Stimulated activated CD4-positive, alpha-beta T cell treated with anti-CD3 and anti-CD28 coated beads, Interleukin-2, amount 100 ng/mL, for 48 hours (primary cell): ENCODE results near the gene ANO4.

Experiments
- DNase-seq, 2 donors: peaks; one replicate each; pipeline ENCODE4 v3.0.0-alpha.2; 2020

ANO4 gene

GRCh38 chr12:100794441-100795173 lies at the start of gene ANO4:
Gene ANO4 (plus strand): TSS chr12:100794776. CDS start chr12:100901786, 107,010 bp downstream.
- DNase-seq, result no peak

GRCh38 chr12:100745378-100746071 lies 49.1 kb upstream of the ANO4 start:
- no peak for DNase-seq

GRCh38 chr12:100752841-100753240 lies 41.7 kb upstream of the ANO4 start:
- DNase-seq, result no peak

GRCh38 chr12:100753837-100754236 lies 40.7 kb upstream of the ANO4 start:
- DNase-seq, result no peak

GRCh38 chr12:100755186-100755585 lies 39.4 kb upstream of the ANO4 start:
- DNase-seq, result no peak

- no peak for DNase-seq
These were observed 36.5 kb upstream of the ANO4 start for GRCh38 chr12:100758083-100758482.

GRCh38 chr12:100767371-100767770 lies 27.2 kb upstream of the ANO4 start:
- no peak for DNase-seq

GRCh38 chr12:100767950-100768349 lies 26.6 kb upstream of the ANO4 start:
- DNase-seq, result no peak

- DNase-seq, result no peak
These were observed 15.5 kb upstream of the ANO4 start for GRCh38 chr12:100778967-100779590.

GRCh38 chr12:100789146-100789545 lies 5.4 kb upstream of the ANO4 start:
- DNase-seq, result no peak

GRCh38 chr12:100789975-100790374 lies 4.6 kb upstream of the ANO4 start:
- DNase-seq, result no peak

- DNase-seq, result no peak
These were observed 4.0 kb upstream of the ANO4 start for GRCh38 chr12:100790552-100790951.

GRCh38 chr12:100793182-100793581 lies 1.4 kb upstream of the ANO4 start:
- DNase-seq, result no peak

GRCh38 chr12:100795174-100795799 lies 711 bp downstream of the ANO4 start:
- DNase-seq, result no peak

GRCh38 chr12:100795800-100796179 lies 1.2 kb downstream of the ANO4 start:
- DNase-seq, result no peak

GRCh38 chr12:100796621-100797020 lies 2.0 kb downstream of the ANO4 start:
- no peak for DNase-seq

- no peak for DNase-seq
These were observed 2.7 kb downstream of the ANO4 start for GRCh38 chr12:100797246-100797645.

GRCh38 chr12:100797786-100798185 lies 3.2 kb downstream of the ANO4 start:
- DNase-seq, result no peak

GRCh38 chr12:100798286-100799160 lies 3.9 kb downstream of the ANO4 start:
- DNase-seq, result no peak

- DNase-seq, result no peak
These were observed 5.2 kb downstream of the ANO4 start for GRCh38 chr12:100799770-100800169.

GRCh38 chr12:100800723-100801122 lies 6.1 kb downstream of the ANO4 start:
- no peak for DNase-seq

GRCh38 chr12:100801320-100801719 lies 6.7 kb downstream of the ANO4 start:
- DNase-seq, result no peak

GRCh38 chr12:100808777-100809176 lies 14.2 kb downstream of the ANO4 start:
- DNase-seq, result no peak
